GM12891 (cell line): ENCODE measurements around the gene SLC48A1.

Experiments
- POLR2A ChIP-seq: IDR thresholded peaks from 2 replicates; pipeline ENCODE4 v1.6.1; 2011; ENCODE audit warnings: low read depth, low read length, control low read depth
- SPI1 ChIP-seq: IDR thresholded peaks from 2 replicates; pipeline ENCODE4 v1.6.1; 2011; ENCODE audit warnings: low read depth, low read length, control low read depth
- TAF1 ChIP-seq: IDR thresholded peaks from 2 replicates; pipeline ENCODE4 v1.6.1; 2011; ENCODE audit warnings: low read depth, low read length, control low read depth

GRCh38 chr12:47824198-47824597 lies 51.2 kb downstream of the SLC48A1 start:
- TF ChIP-seq SPI1 (no peak), TAF1 (no peak), POLR2A (no peak)
